Left kidney (tissue), 1 donor: Measurements from ENCODE around the gene LYSMD2. TPM values are rescaled to one million over a fixed set of nuclear protein-coding genes. Genes with fewer than 3 reads are reported as not detected.

ENCODE experiments used
- polyA plus RNA-seq: library from polyadenylated mRNA; unstranded; fragments of 120-200 nt; gene quantifications from one replicate; pipeline ENCODE4 v1.2.1, GENCODE V29; 2013; ENCODE audit not compliant: insufficient read length

LYSMD2 gene
- polyA plus RNA-seq, 1 donor = 3.5 TPM

Other genes with a start within 250 kb of the LYSMD2 start
- 106 TPM for gene DMXL2, start 114.9 kb downstream of the LYSMD2 start, polyA plus RNA-seq
- 0.12 TPM for gene SCG3, start 56.2 kb downstream of the LYSMD2 start, polyA plus RNA-seq
- gene TMOD2, start 13.9 kb upstream of the LYSMD2 start, polyA plus RNA-seq = 5.7 TPM
- gene TMOD3, start 92.0 kb upstream of the LYSMD2 start, polyA plus RNA-seq = 57.7 TPM
- 38.3 TPM for gene LEO1, start 234.1 kb upstream of the LYSMD2 start, polyA plus RNA-seq